Activated T-cell treated with anti-CD3 and anti-CD28 coated beads, Interleukin-2, amount 50 U/mL, for 4 hours (primary cell): ENCODE results near the gene CPNE7. TPM values are rescaled to one million over a fixed set of nuclear protein-coding genes. Genes with fewer than 3 reads are reported as not detected.

Experiments
- ATAC-seq, 2 donors: fragments of 200-7000 bp; cut with Tn5 transposase; one replicate each; pipeline ENCODE4 v1.10.0; 2021
- DNase-seq: peaks from one replicate; pipeline ENCODE4 v3.0.0-alpha.2; 2020
- H3K27me3 Mint-ChIP-seq: one replicate; pipeline ENCODE4 v1.8.0; 2021; ENCODE audit warnings: low read depth, mixed read lengths
- H3K36me3 Mint-ChIP-seq: one replicate; pipeline ENCODE4 v1.8.0; 2022; ENCODE audit warnings: mixed read lengths; ENCODE audit not compliant: insufficient read depth
- H3K4me1 Mint-ChIP-seq: one replicate; pipeline ENCODE4 v1.8.0; 2021; ENCODE audit warnings: low read depth, mixed read lengths
- H3K4me3 Mint-ChIP-seq: one replicate; pipeline ENCODE4 v1.8.0; 2021; ENCODE audit warnings: mild to moderate bottlenecking, moderate library complexity, mixed read lengths
- H3K9me3 Mint-ChIP-seq: one replicate; pipeline ENCODE4 v1.8.0; 2021; ENCODE audit warnings: mixed read lengths
- total RNA-seq, 3 donors: library from RNA; stranded (reverse); gene quantifications; one replicate each; pipeline ENCODE4 v1.2.1, GENCODE V29; 2021

CPNE7 gene
- total RNA-seq, 3 donors from 2014 or later = 18.0 to 19.5 (median 19.1) TPM

- Mint-ChIP-seq H3K4me3 (peak overlapping the region; percentile 11), H3K27me3 (no peaks in the 10 kb centered on the region), H3K4me1 (peaks cover 12% of the 10 kb centered on the region), H3K9me3 (no peaks in the 10 kb centered on the region), H3K36me3 (peaks cover 24% of the 10 kb centered on the region)
- ATAC-seq (peak; percentile 40 to 47), DNase-seq (peak; percentile 80)
Measured at GRCh38 chr16:89556750-89557689, 18.5 kb upstream of the CPNE7 start.

- Mint-ChIP-seq H3K27me3 (no peaks in the 10 kb centered on the region), H3K36me3 (peaks cover 27% of the 10 kb centered on the region), H3K9me3 (no peaks in the 10 kb centered on the region), H3K4me1 (peaks cover 20% of the 10 kb centered on the region), H3K4me3 (peak overlapping the region; percentile 11)
- ATAC-seq = no peak
- no peak for DNase-seq
Measured at GRCh38 chr16:89557690-89558490, 17.7 kb upstream of the CPNE7 start.

- peak within 1 kb of the TSS; percentile 98 for H3K4me3 Mint-ChIP-seq
- no peaks in the 10 kb centered on the region for H3K27me3 Mint-ChIP-seq
- H3K9me3 Mint-ChIP-seq = no peaks in the 10 kb centered on the region
- ATAC-seq = peak; percentile 85 to 86
- DNase-seq = peak; percentile 89
- H3K36me3 Mint-ChIP-seq = peaks cover 47% of the 10 kb centered on the region
- peaks cover 44% of the 10 kb centered on the region for H3K4me1 Mint-ChIP-seq
Measured at GRCh38 chr16:89560378-89561141, 15.0 kb upstream of the CPNE7 start, which contains the start of gene RPL13. RPL13 (plus strand) TSS chr16:89560682; CDS start chr16:89560960, 278 bp downstream.

DNA sequence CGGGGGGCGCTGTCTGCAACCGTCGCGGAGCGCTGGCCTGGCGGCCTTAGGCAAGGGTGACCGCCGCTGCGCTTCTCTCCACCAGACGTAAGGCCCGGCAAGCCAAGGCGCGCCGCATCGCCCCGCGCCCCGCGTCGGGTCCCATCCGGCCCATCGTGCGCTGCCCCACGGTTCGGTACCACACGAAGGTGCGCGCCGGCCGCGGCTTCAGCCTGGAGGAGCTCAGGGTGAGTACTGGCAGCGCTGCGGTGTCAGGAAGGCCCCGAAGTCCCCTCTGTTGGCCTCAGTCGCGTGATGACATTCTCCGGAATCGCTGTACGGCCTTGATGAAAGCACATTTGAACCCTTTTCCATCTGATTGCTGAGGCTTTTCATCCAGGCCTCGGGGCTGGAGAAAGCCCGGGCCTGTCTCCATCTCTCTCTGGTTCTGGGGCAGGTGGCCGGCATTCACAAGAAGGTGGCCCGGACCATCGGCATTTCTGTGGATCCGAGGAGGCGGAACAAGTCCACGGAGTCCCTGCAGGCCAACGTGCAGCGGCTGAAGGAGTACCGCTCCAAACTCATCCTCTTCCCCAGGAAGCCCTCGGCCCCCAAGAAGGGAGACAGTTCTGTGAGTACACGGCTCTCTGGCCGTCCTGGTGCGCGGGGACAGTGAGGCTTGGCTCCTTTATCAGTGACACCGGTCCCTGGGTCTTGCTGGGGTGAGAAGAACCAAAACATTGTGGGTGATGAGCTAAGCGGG is 14.2 kb upstream of the CPNE7 start:
- peak overlapping the region; percentile 98 for H3K4me3 Mint-ChIP-seq
- peaks cover 42% of the 10 kb centered on the region for H3K36me3 Mint-ChIP-seq

GRCh38 chr16:89561884-89562599 is 13.5 kb upstream of the CPNE7 start:
- peak overlapping the region; percentile 98 for H3K4me3 Mint-ChIP-seq
- H3K36me3 Mint-ChIP-seq = peaks cover 39% of the 10 kb centered on the region
- DNase-seq (no peak), ATAC-seq (no peak)
- H3K9me3 Mint-ChIP-seq = no peaks in the 10 kb centered on the region
- H3K27me3 Mint-ChIP-seq = no peaks in the 10 kb centered on the region
- H3K4me1 Mint-ChIP-seq = peaks cover 51% of the 10 kb centered on the region

More for the DNA sequence above, 14.2 kb upstream of the CPNE7 start:
- Mint-ChIP-seq H3K27me3 (no peaks in the 10 kb centered on the region), H3K4me1 (peaks cover 50% of the 10 kb centered on the region), H3K9me3 (no peaks in the 10 kb centered on the region)
- no peak for DNase-seq
- ATAC-seq = no peak

GRCh38 chr16:89562939-89563338 is 12.6 kb upstream of the CPNE7 start:
- no peaks in the 10 kb centered on the region for H3K27me3 Mint-ChIP-seq
- H3K36me3 Mint-ChIP-seq = peaks cover 41% of the 10 kb centered on the region
- H3K9me3 Mint-ChIP-seq = no peaks in the 10 kb centered on the region
- peaks cover 46% of the 10 kb centered on the region for H3K4me1 Mint-ChIP-seq
- peak overlapping the region; percentile 98 for H3K4me3 Mint-ChIP-seq
- ATAC-seq (no peak), DNase-seq (no peak)

GRCh38 chr16:89563639-89564392 is 11.7 kb upstream of the CPNE7 start:
- H3K36me3 Mint-ChIP-seq = peaks cover 41% of the 10 kb centered on the region
- no peaks in the 10 kb centered on the region for H3K9me3 Mint-ChIP-seq
- H3K4me1 Mint-ChIP-seq = peaks cover 46% of the 10 kb centered on the region
- H3K4me3 Mint-ChIP-seq = peak overlapping the region; percentile 98
- no peaks in the 10 kb centered on the region for H3K27me3 Mint-ChIP-seq
- ATAC-seq = peak in 1 of 2 donors; percentile 0
- DNase-seq = no peak

DNA sequence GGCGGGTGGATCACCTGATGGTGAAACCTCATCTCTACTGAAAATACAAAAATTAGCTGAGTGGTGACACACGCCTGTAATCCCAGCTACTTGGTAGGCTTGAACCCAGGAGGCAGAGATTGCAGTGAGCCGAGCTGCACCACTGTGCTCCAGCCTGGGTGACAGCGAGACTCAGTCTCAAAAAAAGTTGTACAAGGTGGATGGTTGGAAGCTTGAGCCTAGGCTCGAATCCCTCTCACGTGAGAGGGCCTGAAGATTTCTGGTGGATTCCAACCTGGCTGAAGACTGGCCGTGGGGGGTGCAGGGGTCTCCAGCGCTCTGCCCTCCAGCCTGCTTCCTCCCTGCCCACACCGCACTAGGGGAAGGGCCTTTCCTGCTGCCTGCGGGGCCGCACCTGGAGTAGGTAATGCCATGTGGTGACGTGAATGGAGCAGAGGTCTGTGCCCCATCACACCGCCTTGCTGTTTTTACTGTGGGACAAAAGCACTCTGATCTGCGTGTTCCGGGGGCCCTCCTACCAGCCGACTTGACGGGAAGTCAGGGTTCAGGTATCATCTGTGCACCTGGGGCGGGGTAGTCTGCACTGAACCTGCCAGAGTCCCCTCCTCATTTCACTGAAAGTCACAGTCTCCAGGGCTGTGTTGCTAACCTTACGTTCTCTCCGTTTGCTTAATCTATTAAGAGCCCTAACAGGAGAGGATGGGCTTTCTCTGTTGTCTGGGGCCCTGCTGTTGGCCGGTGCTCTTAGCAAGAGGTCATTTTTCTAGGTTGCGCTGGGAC is 10.9 kb upstream of the CPNE7 start:
- Mint-ChIP-seq H3K4me1 (peaks cover 45% of the 10 kb centered on the region), H3K27me3 (no peaks in the 10 kb centered on the region), H3K36me3 (peaks cover 41% of the 10 kb centered on the region), H3K4me3 (peak overlapping the region; percentile 98), H3K9me3 (no peaks in the 10 kb centered on the region)
- ATAC-seq (peak; percentile 1 to 2), DNase-seq (no peak)

- no peaks in the 10 kb centered on the region for H3K9me3 Mint-ChIP-seq
- peak overlapping the region; percentile 98 for H3K4me3 Mint-ChIP-seq
- DNase-seq (no peak), ATAC-seq (peak; percentile 3)
- H3K27me3 Mint-ChIP-seq = no peaks in the 10 kb centered on the region
- peaks cover 44% of the 10 kb centered on the region for H3K4me1 Mint-ChIP-seq
- H3K36me3 Mint-ChIP-seq = peaks cover 41% of the 10 kb centered on the region
Measured at GRCh38 chr16:89565256-89565505, 10.4 kb upstream of the CPNE7 start.

DNA sequence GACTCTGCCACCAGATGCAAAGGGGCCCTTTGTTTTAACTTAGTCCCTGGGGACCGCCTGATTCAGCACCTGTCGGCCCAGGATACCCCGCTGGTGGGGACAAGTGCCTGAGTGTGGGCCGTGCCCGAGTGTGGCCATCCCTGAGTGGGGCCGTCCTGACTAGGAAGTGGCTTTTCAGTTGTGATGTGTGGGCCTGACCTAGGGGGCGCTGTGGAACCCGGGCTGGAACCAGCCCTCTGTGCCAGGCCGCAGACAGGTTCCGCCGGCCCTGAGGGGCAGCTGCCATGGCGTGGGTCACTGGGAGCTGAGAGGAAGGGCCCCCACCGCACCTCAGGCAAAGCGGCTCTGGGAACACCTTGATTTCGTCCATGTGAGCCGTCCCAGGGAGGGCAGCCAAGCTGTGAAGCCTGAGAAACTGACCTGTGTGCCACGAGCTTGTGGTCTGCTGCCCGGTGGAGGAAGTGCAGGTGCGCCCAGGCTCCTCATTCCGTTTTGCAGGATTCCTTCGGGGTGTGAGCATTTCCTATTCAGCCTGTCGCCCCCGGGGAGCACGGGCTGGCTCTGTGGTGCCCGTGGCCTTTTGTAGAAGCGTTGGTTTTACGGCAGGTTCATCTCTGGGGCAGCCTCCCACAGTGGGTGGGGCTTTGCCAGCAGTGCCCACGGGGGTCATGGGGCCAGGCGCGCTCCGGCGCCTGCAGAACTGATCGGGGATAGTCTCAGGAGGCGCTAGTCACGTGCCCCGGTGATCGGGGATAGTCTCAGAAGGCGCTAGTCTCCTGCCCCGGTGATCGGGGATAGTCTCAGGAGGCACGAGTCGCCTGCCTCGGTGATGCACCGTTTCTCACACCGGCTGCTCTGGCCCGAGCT is 9.8 kb upstream of the CPNE7 start:
- no peaks in the 10 kb centered on the region for H3K27me3 Mint-ChIP-seq
- H3K36me3 Mint-ChIP-seq = peaks cover 41% of the 10 kb centered on the region
- H3K4me3 Mint-ChIP-seq = peak overlapping the region; percentile 98
- H3K9me3 Mint-ChIP-seq = no peaks in the 10 kb centered on the region
- DNase-seq (peak; percentile 47), ATAC-seq (peak; percentile 31 to 44)
- peaks cover 44% of the 10 kb centered on the region for H3K4me1 Mint-ChIP-seq
